Cardiac fibroblast (primary cell): ENCODE results near the gene TRIM9.

Source experiments
- DNase-seq, 2 donors: peaks; one replicate each; pipeline versions ENCODE4 v3.0.0 to v3.0.0-alpha.2; 2010; ENCODE audit warnings: low read depth in 2 of 2
- H3K4me3 ChIP-seq, 2 donors: replicated peaks in 1 of 2; 1 replicate in 1 of 2; 2 replicates in 1 of 2; pipeline ENCODE4 v1.5.1; 2011; ENCODE audit warnings: low read depth in 2 of 2, low read length in 2 of 2, mild to moderate bottlenecking in 2 of 2, moderate library complexity in 1 of 2
- TF ChIP-seq, protein P1 (sequence below): IDR thresholded peaks from one replicate; pipeline ENCODE4 v1.5.1; 2011; ENCODE audit warnings: low read depth, mild to moderate bottlenecking, low read length, inconsistent platforms

The TRIM9 gene

DNA sequence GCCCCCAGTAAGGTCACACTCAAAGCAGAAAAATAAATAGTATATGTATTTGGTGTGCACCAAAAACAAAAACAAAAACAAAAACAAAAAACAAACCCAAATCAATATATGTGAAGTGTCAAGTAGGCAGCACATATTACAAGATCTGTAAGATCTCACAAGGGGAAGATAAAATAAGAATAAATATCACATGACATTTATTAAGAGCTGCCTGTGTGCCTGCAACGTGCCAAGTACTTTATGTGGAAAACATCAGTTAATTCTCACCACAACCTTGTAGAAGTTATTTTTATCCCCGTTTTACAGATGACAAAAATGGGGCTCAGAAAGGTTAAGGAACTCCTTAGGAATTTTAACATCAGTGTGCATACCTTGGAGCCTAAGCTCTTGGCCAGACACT lies 26.6 kb downstream of the TRIM9 start:
- no peak for DNase-seq
- TF ChIP-seq, protein P1, sequence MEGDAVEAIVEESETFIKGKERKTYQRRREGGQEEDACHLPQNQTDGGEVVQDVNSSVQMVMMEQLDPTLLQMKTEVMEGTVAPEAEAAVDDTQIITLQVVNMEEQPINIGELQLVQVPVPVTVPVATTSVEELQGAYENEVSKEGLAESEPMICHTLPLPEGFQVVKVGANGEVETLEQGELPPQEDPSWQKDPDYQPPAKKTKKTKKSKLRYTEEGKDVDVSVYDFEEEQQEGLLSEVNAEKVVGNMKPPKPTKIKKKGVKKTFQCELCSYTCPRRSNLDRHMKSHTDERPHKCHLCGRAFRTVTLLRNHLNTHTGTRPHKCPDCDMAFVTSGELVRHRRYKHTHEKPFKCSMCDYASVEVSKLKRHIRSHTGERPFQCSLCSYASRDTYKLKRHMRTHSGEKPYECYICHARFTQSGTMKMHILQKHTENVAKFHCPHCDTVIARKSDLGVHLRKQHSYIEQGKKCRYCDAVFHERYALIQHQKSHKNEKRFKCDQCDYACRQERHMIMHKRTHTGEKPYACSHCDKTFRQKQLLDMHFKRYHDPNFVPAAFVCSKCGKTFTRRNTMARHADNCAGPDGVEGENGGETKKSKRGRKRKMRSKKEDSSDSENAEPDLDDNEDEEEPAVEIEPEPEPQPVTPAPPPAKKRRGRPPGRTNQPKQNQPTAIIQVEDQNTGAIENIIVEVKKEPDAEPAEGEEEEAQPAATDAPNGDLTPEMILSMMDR = no peak
- no peak overlapping the region for H3K4me3 ChIP-seq

DNA sequence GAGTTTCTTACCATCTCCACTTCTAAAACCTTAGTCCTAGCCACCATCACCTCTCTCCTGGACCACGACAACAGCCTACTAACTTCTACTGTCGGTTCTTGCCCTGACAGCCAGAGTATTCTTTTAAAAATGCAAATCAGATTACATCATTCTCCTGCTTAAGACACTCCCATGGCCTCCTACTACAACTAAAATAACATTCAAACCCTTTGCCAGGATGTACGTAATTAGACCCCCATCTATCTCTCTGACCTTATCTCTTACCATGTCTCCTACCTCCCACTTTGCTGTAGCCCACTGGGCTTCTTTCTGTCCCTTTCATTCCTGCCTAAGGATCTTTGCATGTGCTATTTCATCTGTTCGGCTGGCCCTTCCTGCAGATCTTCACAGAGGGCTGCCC lies 27.6 kb downstream of the TRIM9 start:
- no peak overlapping the region for H3K4me3 ChIP-seq
- TF ChIP-seq, protein P1 = no peak
- no peak for DNase-seq

DNA sequence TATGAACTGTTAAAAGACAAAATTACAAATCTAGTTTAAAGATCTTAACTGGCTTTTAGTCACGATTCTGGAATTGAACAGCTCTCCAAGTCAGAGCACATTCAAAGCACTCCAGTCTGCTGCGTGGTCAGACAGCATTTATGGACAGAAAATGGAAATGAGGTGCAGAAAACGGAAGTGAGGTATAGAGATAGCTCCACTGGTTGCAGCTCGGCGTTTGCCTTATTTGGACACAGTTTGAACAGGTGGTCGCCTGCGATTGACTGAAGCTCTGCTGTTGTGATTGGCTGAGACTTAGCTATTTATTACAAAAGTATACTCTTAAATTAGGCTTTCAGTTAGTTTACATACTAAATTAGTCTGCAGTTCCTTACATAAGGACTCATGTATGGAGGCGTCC lies 28.3 kb downstream of the TRIM9 start:
- H3K4me3 ChIP-seq = no peak overlapping the region
- TF ChIP-seq, protein P1 = no peak
- no peak for DNase-seq

DNA sequence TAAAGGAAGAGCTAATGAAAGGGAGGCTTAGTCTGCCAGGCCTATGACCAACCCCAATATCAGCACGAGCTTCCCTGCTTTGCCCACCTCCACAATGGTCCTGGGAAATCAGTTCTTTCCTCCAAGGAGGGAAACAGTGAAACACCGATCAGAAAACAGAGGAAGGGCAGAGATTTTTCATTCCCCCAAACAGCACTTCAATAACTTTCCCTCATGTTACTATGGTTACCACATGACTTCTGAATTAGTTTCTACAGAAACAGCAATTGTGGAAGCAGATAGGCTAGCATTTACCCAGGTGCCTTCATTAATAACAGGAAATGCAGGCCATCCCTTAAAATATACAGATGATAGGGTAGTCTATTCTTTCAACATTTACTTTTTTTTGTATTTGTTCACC lies 35.9 kb downstream of the TRIM9 start:
- TF ChIP-seq, protein P1 = no peak
- no peak overlapping the region for H3K4me3 ChIP-seq
- no peak for DNase-seq

DNA sequence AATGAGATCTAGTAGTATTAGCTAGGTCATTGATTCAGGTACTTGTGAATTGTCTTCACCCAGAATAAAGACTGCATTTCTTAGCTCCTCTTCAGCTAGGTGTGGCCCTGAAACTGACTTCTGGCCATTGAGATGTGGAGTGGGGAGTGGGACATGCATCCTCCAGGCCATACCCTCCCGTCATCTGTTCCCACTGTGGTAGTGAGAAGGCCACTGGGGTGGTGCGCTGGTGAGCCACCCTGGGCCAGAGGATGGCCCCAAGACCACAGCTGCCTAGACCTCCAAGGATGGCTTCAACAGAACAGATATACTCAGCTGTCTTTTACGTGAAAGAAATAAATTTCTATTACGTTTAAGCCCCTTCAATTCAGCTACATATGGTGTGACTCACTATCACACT lies 36.5 kb downstream of the TRIM9 start:
- no peak overlapping the region for H3K4me3 ChIP-seq
- TF ChIP-seq, protein P1 = no peak
- no peak for DNase-seq

DNA sequence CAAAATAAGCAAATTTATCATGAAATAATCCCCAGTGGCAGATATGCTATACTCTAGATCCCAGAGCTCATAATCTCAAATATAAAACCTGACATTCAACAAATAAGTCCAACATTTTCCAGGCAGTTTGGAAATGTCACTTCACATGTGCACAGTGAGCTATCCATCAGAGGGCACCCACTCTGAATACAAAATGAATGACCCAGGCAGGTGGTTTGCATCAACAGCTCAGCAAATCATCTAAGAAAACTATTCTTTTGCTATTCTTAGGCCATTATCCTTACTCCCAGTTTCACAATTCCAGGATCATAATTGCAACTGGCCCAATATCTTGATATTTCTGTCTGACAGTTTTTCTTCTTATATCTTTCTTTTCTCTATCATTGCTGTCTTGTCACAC lies 38.5 kb downstream of the TRIM9 start:
- TF ChIP-seq, protein P1 = no peak
- no peak overlapping the region for H3K4me3 ChIP-seq
- no peak for DNase-seq

DNA sequence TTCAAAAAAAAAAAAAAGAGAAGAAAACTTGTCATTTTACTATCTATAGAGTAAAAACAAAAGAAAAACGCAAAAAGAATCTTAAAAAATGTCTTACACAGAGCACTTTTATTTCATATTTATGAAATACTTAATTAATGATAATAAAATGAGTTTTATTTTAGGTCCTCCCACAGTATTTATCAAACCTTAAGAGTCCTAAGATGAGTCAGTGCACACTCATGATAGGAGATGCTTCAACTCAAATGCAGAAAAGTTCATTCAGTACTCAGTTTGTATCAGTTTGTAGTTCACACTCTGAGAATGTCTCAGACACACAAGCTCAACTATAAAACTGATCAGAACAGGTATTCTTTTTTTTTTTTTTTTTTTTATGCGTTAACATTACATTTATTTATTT lies 41.7 kb downstream of the TRIM9 start:
- no peak for DNase-seq
- no peak overlapping the region for H3K4me3 ChIP-seq
- TF ChIP-seq, protein P1 = no peak
